ENCODE data around the gene RAG1. TPM values are rescaled to one million over a fixed set of nuclear protein-coding genes. Genes with fewer than 3 reads are reported as not detected.

RAG1 gene
- polyA plus RNA-seq (2013, experiment 1 of 2): 0.77 TPM
- polyA plus RNA-seq (2013, experiment 2 of 2): 0.47 TPM

- no peak within 1 kb of the TSS for H3K14ac ChIP-seq (ENCODE audit: low read length in 2 of 2)
- H3K4me2 ChIP-seq (ENCODE audit: low read length, poor library complexity, severe bottlenecking): no peak within 1 kb of the TSS
- no peaks in the 10 kb centered on the region for H3K79me1 ChIP-seq (replicated peaks; ENCODE audit: low read length, poor library complexity, severe bottlenecking)
- no peak within 1 kb of the TSS for H2AK5ac ChIP-seq (ENCODE audit: low read length, severe bottlenecking)
- DNase-seq: no peak
- H3K27me3 ChIP-seq (ENCODE audit: control insufficient read depth in 1 of 2, insufficient read depth in 1 of 2, low read length in 2 of 2): peaks cover 17 to 28% of the 10 kb centered on the region in 2 experiments
- H3K4ac ChIP-seq (ENCODE audit: low read depth in 1 of 2, low read length in 2 of 2): no peak within 1 kb of the TSS
- no peaks in the 10 kb centered on the region for H3K4me1 ChIP-seq (ENCODE audit: control insufficient read depth, insufficient read depth, low read depth, low read length)
- no peak within 1 kb of the TSS for H2BK120ac ChIP-seq (ENCODE audit: low read depth, low read length)
- H3K23ac ChIP-seq (ENCODE audit: low read length in 2 of 2): no peak within 1 kb of the TSS
- no peak within 1 kb of the TSS for H2BK5ac ChIP-seq (ENCODE audit: low read depth, low read length, poor library complexity, severe bottlenecking)
- H2BK12ac ChIP-seq (ENCODE audit: low read length in 2 of 2): no peak within 1 kb of the TSS
- H2AFZ ChIP-seq (ENCODE audit: low read depth, low read length): no peak within 1 kb of the TSS
- H3K4me3 ChIP-seq (ENCODE audit: insufficient read depth in 1 of 2, low read depth in 1 of 2, low read length in 2 of 2): no peak within 1 kb of the TSS
- WGBS: 91% methylated on average over 1 of the region's 1 CpG
- H3K9ac ChIP-seq (ENCODE audit: low read length): no peak within 1 kb of the TSS
- H3K27ac ChIP-seq (ENCODE audit: low read length, poor library complexity, severe bottlenecking): no peak within 1 kb of the TSS
- H4K8ac ChIP-seq (ENCODE audit: low read length): no peak within 1 kb of the TSS
- H4K91ac ChIP-seq (ENCODE audit: low read length): no peak within 1 kb of the TSS
- H2BK15ac ChIP-seq (ENCODE audit: low read depth, poor library complexity, severe bottlenecking): no peak within 1 kb of the TSS
- no peaks in the 10 kb centered on the region for H3K36me3 ChIP-seq (ENCODE audit: control insufficient read depth in 1 of 2, insufficient read depth in 2 of 2, low read depth in 1 of 2, low read length in 2 of 2)
- no peaks in the 10 kb centered on the region for H3K9me3 ChIP-seq (ENCODE audit: control insufficient read depth, low read length)
- no peak within 1 kb of the TSS for H3K18ac ChIP-seq (ENCODE audit: low read depth in 1 of 2, low read length in 2 of 2)
Measured at GRCh38 chr11:36567694-36568093, at the start of gene RAG1. Gene RAG1, plus strand, starts transcription at chr11:36568007. Its CDS starts 5,298 bp downstream, at chr11:36573305.

GRCh38 chr11:36530840-36531239 lies 37.0 kb upstream of the RAG1 start:
- no peak overlapping the region for H2AK5ac ChIP-seq (ENCODE audit: low read length, severe bottlenecking)

GRCh38 chr11:36532941-36533601 lies 34.7 kb upstream of the RAG1 start:
- H2BK15ac ChIP-seq (ENCODE audit: low read depth, poor library complexity, severe bottlenecking): no peak overlapping the region
- H3K23ac ChIP-seq (ENCODE audit: low read length in 2 of 2): no peak overlapping the region
- H3K14ac ChIP-seq (ENCODE audit: low read length in 2 of 2): no peak overlapping the region
- H3K9ac ChIP-seq (ENCODE audit: low read length): no peak overlapping the region
- no peaks in the 10 kb centered on the region for H3K9me3 ChIP-seq (ENCODE audit: control insufficient read depth, low read length)
- H2AFZ ChIP-seq (ENCODE audit: low read depth, low read length): no peak overlapping the region
- H3K4ac ChIP-seq (ENCODE audit: low read depth in 1 of 2, low read length in 2 of 2): no peak overlapping the region
- no peaks in the 10 kb centered on the region for H3K4me1 ChIP-seq (ENCODE audit: control insufficient read depth, insufficient read depth, low read depth, low read length)
- no peak overlapping the region for H2BK120ac ChIP-seq (ENCODE audit: low read depth, low read length)
- H4K91ac ChIP-seq (ENCODE audit: low read length): no peak overlapping the region
- no peak overlapping the region for H2AK5ac ChIP-seq (ENCODE audit: low read length, severe bottlenecking)
- H3K4me2 ChIP-seq (ENCODE audit: low read length, poor library complexity, severe bottlenecking): no peak overlapping the region
- 56% methylated on average over 8 of the region's 8 CpGs for WGBS
- H4K8ac ChIP-seq (ENCODE audit: low read length): no peak overlapping the region
- no peak overlapping the region for H2BK12ac ChIP-seq (ENCODE audit: low read length in 2 of 2)
- H3K36me3 ChIP-seq (ENCODE audit: control insufficient read depth in 1 of 2, insufficient read depth in 2 of 2, low read depth in 1 of 2, low read length in 2 of 2): no peaks in the 10 kb centered on the region
- no peak overlapping the region for H2BK5ac ChIP-seq (ENCODE audit: low read depth, low read length, poor library complexity, severe bottlenecking)
- no peak for DNase-seq
- H3K79me1 ChIP-seq (replicated peaks; ENCODE audit: low read length, poor library complexity, severe bottlenecking): no peaks in the 10 kb centered on the region
- H3K27ac ChIP-seq (ENCODE audit: low read length, poor library complexity, severe bottlenecking): no peak overlapping the region
- no peaks in the 10 kb centered on the region for H3K27me3 ChIP-seq (ENCODE audit: control insufficient read depth in 1 of 2, insufficient read depth in 1 of 2, low read length in 2 of 2)
- H3K4me3 ChIP-seq (ENCODE audit: insufficient read depth in 1 of 2, low read depth in 1 of 2, low read length in 2 of 2): no peak overlapping the region
- no peak overlapping the region for H3K18ac ChIP-seq (ENCODE audit: low read depth in 1 of 2, low read length in 2 of 2)

More at GRCh38 chr11:36530840-36531239, 37.0 kb upstream of the RAG1 start:
- Histone ChIP-seq H2AFZ (ENCODE audit: low read depth, low read length) (no peak overlapping the region), H2BK120ac (ENCODE audit: low read depth, low read length) (no peak overlapping the region), H3K79me1 (replicated peaks; ENCODE audit: low read length, poor library complexity, severe bottlenecking) (no peaks in the 10 kb centered on the region), H3K9ac (ENCODE audit: low read length) (no peak overlapping the region), H2BK12ac (ENCODE audit: low read length in 2 of 2) (no peak overlapping the region), H3K14ac (ENCODE audit: low read length in 2 of 2) (no peak overlapping the region), H3K4me2 (ENCODE audit: low read length, poor library complexity, severe bottlenecking) (no peak overlapping the region), H3K4ac (ENCODE audit: low read depth in 1 of 2, low read length in 2 of 2) (no peak overlapping the region), H3K4me1 (ENCODE audit: control insufficient read depth, insufficient read depth, low read depth, low read length) (no peaks in the 10 kb centered on the region), H3K4me3 (ENCODE audit: insufficient read depth in 1 of 2, low read depth in 1 of 2, low read length in 2 of 2) (no peak overlapping the region), H3K36me3 (ENCODE audit: control insufficient read depth in 1 of 2, insufficient read depth in 2 of 2, low read depth in 1 of 2, low read length in 2 of 2) (no peaks in the 10 kb centered on the region), H3K23ac (ENCODE audit: low read length in 2 of 2) (no peak overlapping the region), H4K8ac (ENCODE audit: low read length) (no peak overlapping the region), H3K27me3 (ENCODE audit: control insufficient read depth in 1 of 2, insufficient read depth in 1 of 2, low read length in 2 of 2) (no peaks in the 10 kb centered on the region), H3K27ac (ENCODE audit: low read length, poor library complexity, severe bottlenecking) (no peak overlapping the region), H3K18ac (ENCODE audit: low read depth in 1 of 2, low read length in 2 of 2) (no peak overlapping the region), H2BK5ac (ENCODE audit: low read depth, low read length, poor library complexity, severe bottlenecking) (no peak overlapping the region), H2BK15ac (ENCODE audit: low read depth, poor library complexity, severe bottlenecking) (no peak overlapping the region), H3K9me3 (ENCODE audit: control insufficient read depth, low read length) (no peaks in the 10 kb centered on the region), H4K91ac (ENCODE audit: low read length) (no peak overlapping the region)
- no peak for DNase-seq

GRCh38 chr11:36534276-36534840 lies 33.4 kb upstream of the RAG1 start:
- Histone ChIP-seq H3K27me3 (ENCODE audit: control insufficient read depth in 1 of 2, insufficient read depth in 1 of 2, low read length in 2 of 2) (no peaks in the 10 kb centered on the region), H3K23ac (ENCODE audit: low read length in 2 of 2) (no peak overlapping the region), H2BK15ac (ENCODE audit: low read depth, poor library complexity, severe bottlenecking) (no peak overlapping the region), H4K91ac (ENCODE audit: low read length) (no peak overlapping the region), H3K79me1 (replicated peaks; ENCODE audit: low read length, poor library complexity, severe bottlenecking) (no peaks in the 10 kb centered on the region), H3K9ac (ENCODE audit: low read length) (no peak overlapping the region), H3K4ac (ENCODE audit: low read depth in 1 of 2, low read length in 2 of 2) (no peak overlapping the region), H2AFZ (ENCODE audit: low read depth, low read length) (no peak overlapping the region), H3K4me1 (ENCODE audit: control insufficient read depth, insufficient read depth, low read depth, low read length) (no peaks in the 10 kb centered on the region), H2AK5ac (ENCODE audit: low read length, severe bottlenecking) (no peak overlapping the region), H2BK5ac (ENCODE audit: low read depth, low read length, poor library complexity, severe bottlenecking) (no peak overlapping the region), H3K27ac (ENCODE audit: low read length, poor library complexity, severe bottlenecking) (no peak overlapping the region), H3K4me3 (ENCODE audit: insufficient read depth in 1 of 2, low read depth in 1 of 2, low read length in 2 of 2) (no peak overlapping the region), H2BK12ac (ENCODE audit: low read length in 2 of 2) (no peak overlapping the region), H3K4me2 (ENCODE audit: low read length, poor library complexity, severe bottlenecking) (no peak overlapping the region), H2BK120ac (ENCODE audit: low read depth, low read length) (no peak overlapping the region), H3K14ac (ENCODE audit: low read length in 2 of 2) (no peak overlapping the region), H4K8ac (ENCODE audit: low read length) (no peak overlapping the region), H3K36me3 (ENCODE audit: control insufficient read depth in 1 of 2, insufficient read depth in 2 of 2, low read depth in 1 of 2, low read length in 2 of 2) (no peaks in the 10 kb centered on the region), H3K18ac (ENCODE audit: low read depth in 1 of 2, low read length in 2 of 2) (no peak overlapping the region), H3K9me3 (ENCODE audit: control insufficient read depth, low read length) (no peaks in the 10 kb centered on the region)
- no peak for DNase-seq
- WGBS: 67% methylated on average over 1 of the region's 3 CpGs

Measured in mesenchymal stem cell (in vitro differentiated cells and primary cell).